Suprapubic skin (tissue), 4 donors: Measurements from ENCODE around the gene FRMPD2. TPM values are rescaled to one million over a fixed set of nuclear protein-coding genes. Genes with fewer than 3 reads are reported as not detected.
"Not testable (repeated sequence)": the region's sequence is repeated elsewhere in the genome, so short reads cannot be mapped to it uniquely, and the experiment has no call there.

Experiments used
- DNase-seq, 2 donors: peaks; one replicate each; pipeline ENCODE4 v3.0.0-alpha.2; 2019; ENCODE audit warnings: low spot score in 2 of 2
- H3K27ac ChIP-seq: fragments of 200-600 bp; sonication (generic); one replicate; pipeline ENCODE4 v1.5.1; 2019
- H3K27me3 ChIP-seq: fragments of 200-600 bp; sonication (generic); one replicate; pipeline ENCODE4 v1.5.1; 2019
- H3K36me3 ChIP-seq: fragments of 200-600 bp; sonication (generic); one replicate; pipeline ENCODE4 v1.5.1; 2019
- H3K4me1 ChIP-seq: fragments of 200-600 bp; sonication (generic); one replicate; pipeline ENCODE4 v1.5.1; 2019
- H3K4me3 ChIP-seq: fragments of 200-600 bp; sonication (generic); one replicate; pipeline ENCODE4 v1.5.1; 2019; ENCODE audit warnings: mild to moderate bottlenecking
- H3K9me3 ChIP-seq: fragments of 200-600 bp; sonication (generic); one replicate; pipeline ENCODE4 v1.5.1; 2019
- WGBS: methylation state at CpG from one replicate; pipeline ENCODE4 v1.1.5; 2018; 5-methylcytosine and 5-hydroxymethylcytosine counted together
- total RNA-seq, 4 donors: library from RNA; depleted of rRNA; stranded (reverse); fragments of >200 nt; gene quantifications; one replicate each; pipeline ENCODE4 v1.1.0, GENCODE V29; 2016

FRMPD2 gene
- total RNA-seq, 4 donors from 2014 or later, result 0.72 TPM; not detected in 3

- 69% methylated on average over 4 of the region's 6 CpGs for WGBS
- H3K36me3 ChIP-seq, H3K27ac ChIP-seq, H3K9me3 ChIP-seq, H3K27me3 ChIP-seq, H3K4me1 ChIP-seq, DNase-seq, H3K4me3 ChIP-seq: not testable (repeated sequence)
These were observed 120.0 kb downstream of the FRMPD2 start for GRCh38 chr10:48154211-48155140.

- WGBS, result no CpG with 5 or more reads among the region's 3 CpGs
- not testable (repeated sequence) for H3K4me1 ChIP-seq, H3K9me3 ChIP-seq, H3K4me3 ChIP-seq, H3K27me3 ChIP-seq, H3K36me3 ChIP-seq, DNase-seq, H3K27ac ChIP-seq
These were observed 126.9 kb downstream of the FRMPD2 start for GRCh38 chr10:48147643-48148042.

GRCh38 chr10:48143721-48144642 is 130.5 kb downstream of the FRMPD2 start:
- H3K27ac ChIP-seq, H3K36me3 ChIP-seq, H3K4me1 ChIP-seq, H3K4me3 ChIP-seq, H3K9me3 ChIP-seq, H3K27me3 ChIP-seq, DNase-seq: not testable (repeated sequence)
- WGBS, result no CpG with 5 or more reads among the region's 10 CpGs

GRCh38 chr10:48140949-48141348 is 133.5 kb downstream of the FRMPD2 start:
- no CpG with 5 or more reads among the region's 3 CpGs for WGBS
- not testable (repeated sequence) for H3K27ac ChIP-seq, DNase-seq, H3K36me3 ChIP-seq, H3K4me3 ChIP-seq, H3K9me3 ChIP-seq, H3K4me1 ChIP-seq, H3K27me3 ChIP-seq

- not testable (repeated sequence) for H3K36me3 ChIP-seq, H3K27ac ChIP-seq, H3K9me3 ChIP-seq, H3K4me3 ChIP-seq, H3K27me3 ChIP-seq, DNase-seq, H3K4me1 ChIP-seq
- no CpG with 5 or more reads among the region's 53 CpGs for WGBS
These were observed 134.3 kb downstream of the FRMPD2 start for GRCh38 chr10:48139953-48140850.

- H3K4me3 ChIP-seq, DNase-seq, H3K27ac ChIP-seq, H3K9me3 ChIP-seq, H3K36me3 ChIP-seq, H3K27me3 ChIP-seq, H3K4me1 ChIP-seq: not testable (repeated sequence)
- WGBS, result 20% methylated on average over 1 of the region's 2 CpGs
These were observed 145.5 kb downstream of the FRMPD2 start for GRCh38 chr10:48128954-48129353.

GRCh38 chr10:48126251-48126650 is 148.2 kb downstream of the FRMPD2 start:
- WGBS, result no CpG with 5 or more reads among the region's 2 CpGs
- H3K4me1 ChIP-seq, H3K36me3 ChIP-seq, H3K4me3 ChIP-seq, H3K9me3 ChIP-seq, DNase-seq, H3K27ac ChIP-seq, H3K27me3 ChIP-seq: not testable (repeated sequence)

GRCh38 chr10:48125631-48126030 is 148.9 kb downstream of the FRMPD2 start:
- H3K9me3 ChIP-seq, H3K27ac ChIP-seq, H3K36me3 ChIP-seq, H3K27me3 ChIP-seq, H3K4me1 ChIP-seq, DNase-seq, H3K4me3 ChIP-seq: not testable (repeated sequence)
- no CpG with 5 or more reads among the region's 2 CpGs for WGBS

GRCh38 chr10:48122618-48123017 is 151.9 kb downstream of the FRMPD2 start:
- H3K9me3 ChIP-seq, H3K27ac ChIP-seq, H3K36me3 ChIP-seq, H3K27me3 ChIP-seq, H3K4me1 ChIP-seq, DNase-seq, H3K4me3 ChIP-seq: not testable (repeated sequence)

GRCh38 chr10:48110277-48110676 is 164.2 kb downstream of the FRMPD2 start:
- not testable (repeated sequence) for H3K27me3 ChIP-seq, H3K27ac ChIP-seq, H3K9me3 ChIP-seq, H3K4me3 ChIP-seq, H3K4me1 ChIP-seq, DNase-seq, H3K36me3 ChIP-seq
- WGBS, result no CpG with 5 or more reads among the region's 3 CpGs

Other genes with a start within 250 kb of the FRMPD2 start
- 10 to 100 TPM; 35.3 to 61.9 (median 42.5) TPM for gene MAPK8, start 32.0 kb upstream of the FRMPD2 start, total RNA-seq